Activated CD4-positive, alpha-beta T cell treated with anti-CD3 and anti-CD28 coated beads, Interleukin-2, amount 10 ng/mL, durations not matched to agents 24 days and 14 days (primary cell): ENCODE data around the gene RUFY3. TPM values are rescaled to one million over a fixed set of nuclear protein-coding genes. Genes with fewer than 3 reads are reported as not detected.

Experiments used
- DNase-seq: peaks from one replicate; pipeline ENCODE4 v3.0.0; 2022
- H3K27ac Mint-ChIP-seq: one replicate; pipeline ENCODE4 v1.8.0; 2022; ENCODE audit warnings: mild to moderate bottlenecking, mixed read lengths
- H3K27me3 Mint-ChIP-seq: one replicate; pipeline ENCODE4 v1.8.0; 2022; ENCODE audit warnings: mixed read lengths
- H3K36me3 Mint-ChIP-seq: one replicate; pipeline ENCODE4 v1.8.0; 2022; ENCODE audit warnings: low read depth, mild to moderate bottlenecking, mixed read lengths
- H3K4me1 Mint-ChIP-seq: one replicate; pipeline ENCODE4 v1.8.0; 2021; ENCODE audit warnings: mixed read lengths
- H3K4me3 Mint-ChIP-seq: one replicate; pipeline ENCODE4 v1.8.0; 2022; ENCODE audit warnings: mild to moderate bottlenecking, moderate library complexity, mixed read lengths
- H3K9me3 Mint-ChIP-seq: one replicate; pipeline ENCODE4 v1.8.0; 2021; ENCODE audit warnings: mixed read lengths
- intact Hi-C: fragments of 100-400 bp; cut with micrococcal nuclease; formaldehyde crosslinking; loops from one replicate; pipeline ENCODE4 v1.15.1; 2023
- total RNA-seq: library from RNA; stranded (reverse); gene quantifications from 2 replicates; pipeline ENCODE4 v1.2.3, GENCODE V29; 2022

Gene RUFY3
- total RNA-seq, 1 donor from 2014 or later, result 11.5 TPM

DNA sequence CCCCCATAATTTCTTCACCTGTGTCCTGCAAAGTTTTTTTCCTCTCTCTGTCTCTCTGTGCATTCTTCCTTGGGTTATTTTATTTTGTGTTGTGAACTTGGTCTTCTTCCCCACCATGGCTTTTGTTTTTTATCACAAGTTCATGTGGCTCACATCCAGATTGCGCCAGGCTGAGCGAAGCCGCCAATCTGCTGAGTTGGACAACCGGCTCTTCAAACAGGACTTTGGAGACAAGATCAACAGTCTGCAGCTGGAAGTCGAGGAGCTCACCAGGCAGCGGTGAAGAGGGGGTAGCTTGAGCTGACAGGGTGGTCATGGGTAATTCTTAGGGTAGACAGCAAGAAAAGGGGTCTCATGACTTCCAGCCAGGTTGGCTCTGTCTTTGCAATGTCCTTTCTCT, 71.9 kb downstream of the RUFY3 start:
- intact Hi-C loops, result no loop called here

DNA sequence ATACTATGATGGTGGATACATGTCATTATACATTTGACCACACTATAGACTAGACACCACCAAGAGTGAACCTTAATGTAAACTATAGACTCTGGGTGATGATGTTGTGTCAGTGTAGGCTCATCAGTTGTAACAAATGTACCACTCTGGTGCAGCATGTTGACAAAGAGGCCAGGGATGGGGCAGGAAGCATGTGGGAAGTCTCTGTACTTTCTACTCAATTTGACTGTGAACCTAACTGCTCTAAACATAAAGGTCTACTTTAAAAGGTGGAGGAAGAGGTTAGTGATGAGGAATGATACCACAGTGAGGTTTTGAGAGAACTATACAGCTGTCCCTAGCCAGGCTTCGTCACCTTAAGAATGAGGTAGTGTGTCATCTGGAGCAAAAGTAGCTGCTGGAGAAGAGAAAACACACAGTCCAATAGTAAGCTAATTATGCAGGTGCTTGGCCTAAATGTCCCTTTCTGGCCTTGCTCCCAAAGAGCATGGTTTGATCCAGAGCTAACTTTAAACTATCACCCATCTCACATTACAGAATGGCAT, 79.6 kb downstream of the RUFY3 start:
- Mint-ChIP-seq H3K4me3 (peak overlapping the region; percentile 21), H3K27me3 (no peaks in the 10 kb centered on the region), H3K36me3 (peaks cover 3% of the 10 kb centered on the region), H3K4me1 (peaks cover 16% of the 10 kb centered on the region), H3K27ac (peak overlapping the region; percentile 74), H3K9me3 (no peaks in the 10 kb centered on the region)
- intact Hi-C loops, result loop anchor here (1.0 to 5.0 kb wide), 5 partner anchors 36 to 113 kb away; partner anchors contain the start of genes GRSF1 and UTP3
- DNase-seq, result peak; percentile 65

More for the DNA sequence above, 71.9 kb downstream of the RUFY3 start:
- Mint-ChIP-seq H3K36me3 (peaks cover 8% of the 10 kb centered on the region), H3K4me3 (no peak overlapping the region), H3K9me3 (no peaks in the 10 kb centered on the region), H3K27ac (no peak overlapping the region), H3K4me1 (peaks cover 2% of the 10 kb centered on the region), H3K27me3 (no peaks in the 10 kb centered on the region)
- DNase-seq, result no peak

DNA sequence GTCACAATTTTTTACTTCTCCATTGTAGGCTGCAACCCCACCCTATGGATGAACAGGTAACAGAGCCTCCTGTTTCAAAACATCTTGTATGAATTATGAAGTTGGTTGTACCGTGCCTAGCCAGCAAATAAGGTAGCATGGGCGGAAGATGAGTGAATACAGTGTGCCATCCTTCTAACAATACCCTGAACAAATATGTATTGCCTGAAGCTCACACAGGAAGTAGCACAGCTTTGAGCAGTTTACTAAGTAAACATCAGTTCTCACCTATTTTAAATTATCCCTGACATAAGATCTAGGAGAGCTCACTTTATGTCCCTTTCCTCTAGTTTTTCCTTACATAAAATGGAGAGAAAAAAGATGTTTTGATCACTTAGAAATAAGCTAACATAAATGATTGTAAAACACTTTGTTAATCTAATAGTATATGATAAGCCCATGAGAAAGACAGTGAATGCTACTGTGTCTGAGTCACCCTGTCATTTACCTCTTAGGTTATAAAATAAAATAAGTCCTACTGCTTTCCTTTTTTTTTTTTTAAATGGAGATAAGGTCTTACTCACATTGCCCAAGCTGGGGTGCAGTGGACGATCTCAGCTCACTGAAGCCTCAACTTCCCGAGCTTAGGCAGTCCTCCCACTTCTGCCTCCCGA, 81.3 kb downstream of the RUFY3 start:
- no peaks in the 10 kb centered on the region for H3K36me3 Mint-ChIP-seq
- peaks cover 16% of the 10 kb centered on the region for H3K4me1 Mint-ChIP-seq
- intact Hi-C loops, result loop anchor here (5.0 kb wide), 3 partner anchors 34 to 96 kb away; partner anchors contain the start of gene GRSF1
- no peaks in the 10 kb centered on the region for H3K27me3 Mint-ChIP-seq
- no peak overlapping the region for H3K27ac Mint-ChIP-seq
- no peaks in the 10 kb centered on the region for H3K9me3 Mint-ChIP-seq
- no peak for DNase-seq
- no peak overlapping the region for H3K4me3 Mint-ChIP-seq

DNA sequence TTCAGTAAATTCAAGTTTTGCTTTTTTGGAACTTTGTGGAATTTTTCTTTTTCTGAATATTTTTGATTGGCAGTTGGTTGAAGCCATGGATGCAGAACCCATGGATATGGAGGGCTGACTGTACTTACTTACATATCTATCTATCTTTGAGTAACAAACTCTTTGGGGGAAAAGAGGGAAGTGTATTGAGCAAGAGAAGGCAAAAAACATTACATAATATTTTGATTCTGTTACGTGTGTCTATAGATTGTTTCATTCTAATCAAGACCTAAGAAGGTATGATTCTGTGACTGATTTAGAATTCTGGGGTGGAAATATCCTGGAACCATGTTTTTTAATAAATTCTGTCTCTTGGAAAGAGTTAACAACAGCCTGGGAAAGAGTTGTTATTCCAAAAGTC, 86.4 kb downstream of the RUFY3 start:
- DNase-seq, result no peak
- Mint-ChIP-seq H3K36me3 (no peaks in the 10 kb centered on the region), H3K27ac (no peak overlapping the region), H3K4me3 (no peak overlapping the region), H3K27me3 (no peaks in the 10 kb centered on the region), H3K4me1 (no peaks in the 10 kb centered on the region), H3K9me3 (no peaks in the 10 kb centered on the region)
- intact Hi-C loops, result no loop called here

DNA sequence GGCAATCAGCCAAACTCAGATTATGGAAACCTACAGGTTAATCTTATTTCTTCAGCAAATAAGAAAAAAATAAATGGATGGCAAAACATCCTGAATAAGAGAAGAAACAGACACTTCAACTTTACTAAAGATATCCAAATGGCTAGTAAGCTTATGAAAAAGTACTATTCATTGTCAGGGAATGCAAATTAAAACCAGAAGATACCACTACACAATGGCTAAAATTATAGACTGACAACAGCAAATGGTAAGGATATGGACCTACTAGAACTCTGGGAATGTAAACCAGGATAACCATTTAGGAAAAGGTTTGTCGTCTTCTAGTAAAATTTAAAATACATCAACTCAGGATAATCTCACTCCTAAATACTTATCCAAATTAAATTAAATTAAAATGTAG, 93.6 kb downstream of the RUFY3 start:
- Mint-ChIP-seq H3K9me3 (no peaks in the 10 kb centered on the region), H3K4me1 (peaks cover 16% of the 10 kb centered on the region), H3K27me3 (no peaks in the 10 kb centered on the region), H3K4me3 (no peak overlapping the region), H3K36me3 (peaks cover 31% of the 10 kb centered on the region), H3K27ac (no peak overlapping the region)
- intact Hi-C loops, result no loop called here
- DNase-seq, result no peak

DNA sequence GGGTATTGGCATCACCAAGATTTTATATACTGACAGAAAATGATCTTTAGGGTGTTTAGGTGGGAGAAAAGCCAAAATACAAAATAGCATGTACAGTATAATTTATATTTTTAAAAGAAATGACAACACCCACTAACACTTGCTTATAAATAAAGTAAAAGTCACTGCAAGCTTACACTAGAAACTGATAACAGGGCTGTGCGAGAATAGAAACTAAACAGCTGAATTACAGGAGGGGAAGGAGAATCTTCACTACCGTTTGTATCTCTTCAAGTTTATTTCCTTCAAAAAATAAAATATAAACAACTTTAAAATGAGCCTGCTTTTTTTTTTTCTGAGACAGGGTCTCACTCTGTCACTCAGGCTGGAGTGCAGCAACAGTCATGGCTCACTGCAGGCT, 95.1 kb downstream of the RUFY3 start:
- Mint-ChIP-seq H3K27me3 (no peaks in the 10 kb centered on the region), H3K4me1 (peaks cover 16% of the 10 kb centered on the region), H3K27ac (no peak overlapping the region), H3K36me3 (peaks cover 38% of the 10 kb centered on the region), H3K9me3 (no peaks in the 10 kb centered on the region), H3K4me3 (no peak overlapping the region)
- no peak for DNase-seq
- intact Hi-C loops, result no loop called here

DNA sequence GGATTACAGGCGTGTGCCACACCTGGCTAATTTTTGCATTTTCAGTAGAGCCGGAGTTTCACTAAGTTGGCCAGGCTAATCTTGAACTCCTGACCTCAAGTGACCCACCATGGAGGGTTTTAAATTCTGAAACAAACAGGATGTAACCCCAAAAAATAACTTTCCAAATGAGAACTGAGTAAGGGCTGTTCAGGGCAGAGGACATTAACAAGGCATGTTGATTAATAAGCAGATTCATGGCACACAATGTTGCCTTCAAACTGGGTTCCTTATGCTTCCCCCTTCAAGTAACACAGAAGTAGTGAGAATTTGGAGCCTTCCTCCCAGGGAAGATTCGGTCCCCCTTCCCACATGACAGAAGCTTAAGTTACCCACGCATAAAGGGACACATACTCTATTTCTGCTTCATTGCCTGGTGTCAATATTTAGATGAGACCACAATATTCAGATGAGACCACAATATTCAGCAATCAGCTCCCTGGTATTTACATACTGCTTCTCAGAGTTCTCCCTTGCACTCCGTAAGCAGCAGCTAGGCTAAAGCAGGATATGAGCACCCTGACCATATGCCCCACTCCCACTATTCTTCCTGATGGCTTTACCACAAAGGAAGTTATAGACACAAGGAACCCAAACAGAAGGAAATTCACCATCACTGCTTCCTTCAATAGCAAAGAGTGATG, 96.5 kb downstream of the RUFY3 start:
- peak overlapping the region; percentile 8 for H3K27ac Mint-ChIP-seq
- H3K4me3 Mint-ChIP-seq, result no peak overlapping the region
- no peaks in the 10 kb centered on the region for H3K27me3 Mint-ChIP-seq
- intact Hi-C loops, result no loop called here
- no peak for DNase-seq
- peaks cover 50% of the 10 kb centered on the region for H3K36me3 Mint-ChIP-seq
- peaks cover 16% of the 10 kb centered on the region for H3K4me1 Mint-ChIP-seq
- H3K9me3 Mint-ChIP-seq, result no peaks in the 10 kb centered on the region

DNA sequence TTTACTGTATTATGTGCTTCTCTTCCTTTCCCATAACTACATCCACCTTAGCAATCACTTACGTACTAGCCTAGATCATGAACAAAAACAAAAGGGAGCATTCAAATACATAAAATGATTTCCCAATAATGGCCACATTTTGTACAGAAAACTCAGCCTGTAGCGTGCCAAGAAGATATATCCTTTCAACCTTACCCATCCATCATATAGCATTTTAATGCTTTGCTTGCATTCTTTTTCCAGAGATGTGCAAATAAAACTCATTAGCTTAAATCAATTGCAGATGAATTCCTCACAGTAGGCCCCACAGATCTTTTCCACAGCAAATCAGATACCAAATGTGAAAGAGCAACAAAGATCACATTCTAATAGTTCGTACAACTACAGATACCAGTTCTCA, 97.2 kb downstream of the RUFY3 start:
- Mint-ChIP-seq H3K27ac (no peak overlapping the region), H3K4me1 (peaks cover 16% of the 10 kb centered on the region), H3K36me3 (peaks cover 54% of the 10 kb centered on the region), H3K9me3 (no peaks in the 10 kb centered on the region), H3K27me3 (no peaks in the 10 kb centered on the region), H3K4me3 (no peak overlapping the region)
- no peak for DNase-seq
- intact Hi-C loops, result no loop called here

DNA sequence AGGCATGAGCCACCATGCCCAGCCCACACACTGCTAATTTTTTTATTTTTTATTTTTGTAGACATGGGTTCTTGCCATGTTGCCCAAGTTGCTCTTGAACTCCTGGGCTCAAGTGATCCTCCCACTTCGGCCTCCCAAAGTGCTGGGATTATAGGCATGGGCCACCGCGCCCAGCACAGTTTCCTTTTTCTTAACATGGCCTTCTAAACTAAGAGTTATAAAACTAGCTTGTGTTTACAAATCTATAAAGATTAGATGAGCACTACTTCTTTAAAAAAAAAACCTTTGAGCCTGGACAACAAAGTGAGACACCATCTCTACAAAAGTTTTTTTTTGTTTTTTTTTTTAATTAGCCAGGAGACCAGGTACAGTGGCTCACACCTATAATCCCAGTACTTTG, 107.3 kb downstream of the RUFY3 start:
- Mint-ChIP-seq H3K27me3 (no peaks in the 10 kb centered on the region), H3K9me3 (no peaks in the 10 kb centered on the region), H3K36me3 (peaks cover 69% of the 10 kb centered on the region), H3K27ac (no peak overlapping the region), H3K4me3 (no peak overlapping the region), H3K4me1 (peaks cover 3% of the 10 kb centered on the region)
- DNase-seq, result no peak
- intact Hi-C loops, result no loop called here

DNA sequence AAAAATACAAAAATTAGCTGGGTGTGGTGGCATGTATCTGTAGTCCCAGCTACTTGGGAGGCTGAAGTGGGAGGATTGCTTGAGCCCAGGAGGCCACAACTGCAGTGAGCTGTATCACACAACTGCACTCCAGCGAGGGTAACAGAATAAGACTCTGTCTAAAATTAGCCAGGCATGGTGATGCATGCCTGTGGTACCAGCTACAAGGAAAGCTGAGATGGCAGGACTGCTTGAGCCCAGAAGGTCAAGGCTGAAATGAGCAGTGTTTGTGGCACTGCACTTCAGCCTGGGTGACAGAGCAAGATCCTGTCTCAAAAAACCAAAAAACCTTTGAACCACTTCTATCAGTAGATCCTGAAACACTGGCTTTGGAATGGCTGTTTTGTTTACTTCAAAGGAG, 107.7 kb downstream of the RUFY3 start:
- no peak overlapping the region for H3K27ac Mint-ChIP-seq
- peaks cover 66% of the 10 kb centered on the region for H3K36me3 Mint-ChIP-seq
- H3K4me3 Mint-ChIP-seq, result no peak overlapping the region
- no peaks in the 10 kb centered on the region for H3K9me3 Mint-ChIP-seq
- H3K4me1 Mint-ChIP-seq, result peaks cover 3% of the 10 kb centered on the region
- intact Hi-C loops, result no loop called here
- H3K27me3 Mint-ChIP-seq, result no peaks in the 10 kb centered on the region
- DNase-seq, result no peak

DNA sequence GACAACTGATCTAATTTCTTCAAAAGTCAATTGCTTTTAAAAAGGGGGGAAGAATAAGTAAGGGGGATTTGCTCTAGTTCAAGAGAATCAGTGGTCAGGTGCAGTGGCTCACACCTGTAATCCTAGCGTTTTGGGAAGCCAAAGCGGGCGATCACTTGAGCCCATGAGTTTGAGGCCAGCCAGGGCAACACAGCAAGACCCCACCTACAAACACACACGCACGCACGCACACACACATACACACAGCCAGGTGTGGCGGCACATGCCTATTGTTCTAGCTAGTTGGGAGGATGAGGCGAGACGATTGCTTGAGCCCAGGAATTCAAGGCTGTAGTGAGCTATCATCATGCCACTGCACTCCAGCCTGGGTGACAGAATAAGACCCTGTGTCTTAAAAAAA, 108.3 kb downstream of the RUFY3 start:
- DNase-seq, result no peak
- Mint-ChIP-seq H3K4me1 (peaks cover 3% of the 10 kb centered on the region), H3K4me3 (no peak overlapping the region), H3K36me3 (peaks cover 65% of the 10 kb centered on the region), H3K27ac (no peak overlapping the region), H3K27me3 (no peaks in the 10 kb centered on the region), H3K9me3 (no peaks in the 10 kb centered on the region)
- intact Hi-C loops, result no loop called here

DNA sequence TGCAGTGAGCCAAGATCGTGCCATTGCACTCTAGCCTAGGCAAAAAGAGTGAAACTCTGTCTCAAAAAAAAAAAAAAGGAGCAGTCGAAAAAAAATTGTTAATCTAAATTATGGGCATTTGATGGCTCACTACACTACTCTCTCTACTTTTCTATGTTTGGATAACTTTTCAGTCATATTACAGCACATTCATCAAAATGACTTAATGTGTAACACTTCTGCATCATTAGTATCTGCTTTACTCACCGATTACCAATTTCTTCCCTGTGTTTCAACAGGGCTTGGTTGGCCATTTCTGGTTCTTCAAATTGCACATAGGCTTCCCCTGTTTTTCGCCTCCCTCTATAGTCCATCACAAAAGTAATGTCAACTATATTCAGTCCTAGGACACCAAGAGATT, 109.5 kb downstream of the RUFY3 start:
- H3K27ac Mint-ChIP-seq, result no peak overlapping the region
- DNase-seq, result no peak
- peaks cover 60% of the 10 kb centered on the region for H3K36me3 Mint-ChIP-seq

DNA sequence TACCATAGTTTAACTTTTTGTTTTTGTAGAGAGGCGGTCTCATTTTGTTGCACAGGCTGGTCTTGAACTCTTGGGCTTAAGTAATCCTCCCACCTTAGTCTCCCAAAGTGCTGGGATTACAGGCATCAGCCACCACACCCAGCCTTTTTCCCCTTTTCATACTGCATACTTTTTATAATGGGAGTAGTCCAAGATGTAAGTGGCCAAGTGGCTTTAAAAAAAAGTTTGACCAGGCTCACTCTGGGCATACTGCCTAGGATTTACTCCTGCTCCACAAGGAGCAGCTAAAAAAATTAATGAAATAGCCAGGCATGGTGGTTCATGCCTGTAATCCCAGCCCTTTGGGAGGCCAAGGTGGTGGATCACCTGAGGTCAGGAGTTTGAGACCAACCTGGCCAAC, 111.9 kb downstream of the RUFY3 start:
- no peaks in the 10 kb centered on the region for H3K9me3 Mint-ChIP-seq
- H3K27ac Mint-ChIP-seq, result no peak overlapping the region
- intact Hi-C loops, result no loop called here
- H3K4me3 Mint-ChIP-seq, result no peak overlapping the region
- H3K4me1 Mint-ChIP-seq, result peaks cover 13% of the 10 kb centered on the region
- DNase-seq, result no peak
- H3K36me3 Mint-ChIP-seq, result peaks cover 59% of the 10 kb centered on the region
- H3K27me3 Mint-ChIP-seq, result no peaks in the 10 kb centered on the region

More for the DNA sequence above, 109.5 kb downstream of the RUFY3 start:
- H3K27me3 Mint-ChIP-seq, result no peaks in the 10 kb centered on the region
- H3K4me3 Mint-ChIP-seq, result no peak overlapping the region
- peaks cover 7% of the 10 kb centered on the region for H3K4me1 Mint-ChIP-seq
- H3K9me3 Mint-ChIP-seq, result no peaks in the 10 kb centered on the region
- intact Hi-C loops, result no loop called here

DNA sequence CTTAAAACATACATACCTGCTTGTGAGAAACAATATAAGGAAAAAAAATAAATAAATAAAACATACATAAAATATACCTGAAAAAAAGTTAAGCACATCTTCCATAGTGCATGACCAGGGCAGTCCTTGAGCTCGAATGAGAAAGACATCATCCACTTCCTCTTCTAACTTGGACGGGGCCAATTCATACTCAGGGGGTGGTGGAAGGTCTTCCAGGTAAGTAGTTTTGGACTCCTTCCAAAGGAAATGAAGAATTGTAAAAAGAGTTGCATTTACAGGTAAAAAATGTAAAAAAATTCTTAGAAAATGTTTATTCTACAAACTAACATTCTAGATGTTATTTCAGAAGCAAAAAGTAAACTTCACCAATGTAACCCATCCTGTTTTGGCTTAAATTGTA, 114.3 kb downstream of the RUFY3 start:
- no peaks in the 10 kb centered on the region for H3K27me3 Mint-ChIP-seq
- no peak for DNase-seq
- no peak overlapping the region for H3K27ac Mint-ChIP-seq
- peaks cover 19% of the 10 kb centered on the region for H3K4me1 Mint-ChIP-seq
- intact Hi-C loops, result loop anchor here (5.0 kb wide), 2 partner anchors 34 to 129 kb away; no protein-coding TSS in a partner anchor
- no peaks in the 10 kb centered on the region for H3K9me3 Mint-ChIP-seq
- peaks cover 49% of the 10 kb centered on the region for H3K36me3 Mint-ChIP-seq
- peak overlapping the region; percentile 100 for H3K4me3 Mint-ChIP-seq
